B cell (primary cell): ENCODE data around the gene MRPL20.

Experiments used
- EZH2 ChIP-seq: IDR thresholded peaks from 2 replicates; pipeline ENCODE4 v1.6.1; 2012; ENCODE audit warnings: borderline replicate concordance, low read depth, mild to moderate bottlenecking, moderate library complexity, low read length; ENCODE audit not compliant: insufficient read depth, poor library complexity, severe bottlenecking
- TF ChIP-seq, protein P1 (sequence below): fragments of 200-600 bp; IDR thresholded peaks from one replicate; pipeline ENCODE4 v1.8.0; 2022; ENCODE audit warnings: antibody characterized with exemption, mild to moderate bottlenecking

DNA sequence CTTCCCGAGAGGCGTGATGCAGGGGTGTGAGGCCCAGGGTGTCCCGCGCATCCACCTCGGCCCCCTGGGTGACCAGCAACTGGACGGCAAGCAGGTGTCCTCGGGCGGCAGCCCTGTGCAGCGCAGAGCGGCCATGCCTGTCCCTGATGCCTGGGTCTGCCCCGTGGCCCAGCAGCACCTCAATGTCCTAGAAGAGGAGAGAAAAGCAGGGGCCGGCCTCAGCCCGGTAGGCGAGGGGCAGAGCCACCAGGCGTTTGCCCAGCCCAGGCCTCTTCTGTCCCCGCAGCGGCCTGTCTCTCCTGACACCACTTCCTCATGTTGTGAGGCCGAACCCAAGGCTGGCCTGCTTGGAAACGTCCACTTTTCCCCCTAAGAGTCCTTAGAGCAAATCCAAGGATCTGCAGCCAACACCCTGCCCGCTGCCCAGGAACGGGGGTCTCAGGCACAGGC is 12.3 kb upstream of the MRPL20 start:
- TF ChIP-seq, protein P1, sequence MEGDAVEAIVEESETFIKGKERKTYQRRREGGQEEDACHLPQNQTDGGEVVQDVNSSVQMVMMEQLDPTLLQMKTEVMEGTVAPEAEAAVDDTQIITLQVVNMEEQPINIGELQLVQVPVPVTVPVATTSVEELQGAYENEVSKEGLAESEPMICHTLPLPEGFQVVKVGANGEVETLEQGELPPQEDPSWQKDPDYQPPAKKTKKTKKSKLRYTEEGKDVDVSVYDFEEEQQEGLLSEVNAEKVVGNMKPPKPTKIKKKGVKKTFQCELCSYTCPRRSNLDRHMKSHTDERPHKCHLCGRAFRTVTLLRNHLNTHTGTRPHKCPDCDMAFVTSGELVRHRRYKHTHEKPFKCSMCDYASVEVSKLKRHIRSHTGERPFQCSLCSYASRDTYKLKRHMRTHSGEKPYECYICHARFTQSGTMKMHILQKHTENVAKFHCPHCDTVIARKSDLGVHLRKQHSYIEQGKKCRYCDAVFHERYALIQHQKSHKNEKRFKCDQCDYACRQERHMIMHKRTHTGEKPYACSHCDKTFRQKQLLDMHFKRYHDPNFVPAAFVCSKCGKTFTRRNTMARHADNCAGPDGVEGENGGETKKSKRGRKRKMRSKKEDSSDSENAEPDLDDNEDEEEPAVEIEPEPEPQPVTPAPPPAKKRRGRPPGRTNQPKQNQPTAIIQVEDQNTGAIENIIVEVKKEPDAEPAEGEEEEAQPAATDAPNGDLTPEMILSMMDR = no peak
- no peak for TF ChIP-seq EZH2
